Stimulated activated CD4-positive, alpha-beta T cell treated with anti-CD3 and anti-CD28 coated beads, Interleukin-12 subunit alpha, Interleukin-12 subunit beta, amount 100 ng/mL, for 24 hours (primary cell): ENCODE results near the gene AGAP5.

Source experiments
- DNase-seq, 2 experiments: peaks; one replicate each; pipeline ENCODE4 v3.0.0-alpha.2; 2020; ENCODE audit warnings: low read depth in 2 of 2

The AGAP5 gene

GRCh38 chr10:73653701-73654100 is 44.2 kb downstream of the AGAP5 start:
- no peak for DNase-seq

DNA sequence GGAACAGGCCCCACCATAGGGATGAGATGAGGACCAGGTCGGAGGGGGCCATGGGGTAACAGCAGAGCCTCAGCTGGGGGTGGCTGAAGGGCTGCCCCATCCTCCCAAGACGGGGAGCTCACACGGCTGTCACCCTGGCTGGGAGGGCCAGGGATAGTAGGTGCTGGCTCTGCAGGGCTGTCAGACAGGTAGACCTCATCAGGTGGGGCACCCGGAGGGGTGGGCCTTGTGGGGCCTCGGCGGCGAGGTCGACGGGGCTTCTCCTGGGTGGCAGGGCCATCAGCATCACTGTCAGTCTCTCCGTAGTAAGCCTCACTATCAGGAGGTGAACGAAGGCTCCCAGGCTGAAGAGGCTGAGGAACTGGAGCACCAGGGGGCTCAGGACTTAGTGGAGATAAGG is 44.7 kb downstream of the AGAP5 start:
- DNase-seq: no peak

GRCh38 chr10:73650537-73651331 is 47.2 kb downstream of the AGAP5 start:
- DNase-seq: no peak

- DNase-seq: no peak
Observed at GRCh38 chr10:73649876-73650536, 47.9 kb downstream of the AGAP5 start.

DNA sequence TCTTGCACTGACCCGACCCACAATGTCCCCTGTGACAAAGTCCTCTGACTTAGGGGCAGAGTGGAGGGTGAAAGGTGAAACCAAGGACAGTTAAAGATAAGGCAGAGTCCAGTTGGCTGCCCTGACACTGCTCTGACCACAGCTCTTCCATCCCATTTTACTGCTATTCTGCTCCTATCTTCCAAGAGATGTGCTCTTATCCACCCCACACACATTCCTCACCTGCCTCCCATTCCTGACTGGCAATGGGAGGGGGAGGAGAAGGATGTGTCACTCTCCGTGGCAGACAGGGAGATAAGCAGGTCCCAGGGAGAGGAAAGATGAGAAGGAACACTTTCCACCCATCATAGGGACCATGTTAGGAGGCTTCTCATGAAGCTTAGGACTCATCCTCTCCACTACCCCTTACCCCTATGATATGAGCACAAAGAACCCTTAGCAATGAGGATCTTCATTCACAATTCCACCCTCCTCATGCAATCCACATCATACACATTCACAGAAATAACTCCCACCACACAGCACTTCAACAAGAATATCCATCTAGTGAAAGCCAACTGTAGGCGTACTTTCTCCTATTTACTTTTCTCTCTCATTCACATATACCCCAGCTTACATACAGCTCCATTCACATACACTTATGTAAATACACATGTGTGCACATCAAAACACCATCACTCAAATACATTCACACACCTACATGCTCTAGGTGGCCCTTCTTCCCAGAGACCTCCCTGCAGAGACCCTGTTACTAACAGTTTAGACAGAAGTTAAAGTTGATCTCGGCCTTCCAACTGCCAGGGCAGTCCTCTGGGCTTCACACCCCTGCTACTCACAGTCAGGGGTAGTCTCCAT is 48.7 kb downstream of the AGAP5 start:
- DNase-seq: no peak

- no peak for DNase-seq
Observed at GRCh38 chr10:73647875-73648651, 49.8 kb downstream of the AGAP5 start.

- peak in 1 of 2 experiments; percentile 29 for DNase-seq
Observed at GRCh38 chr10:73647211-73647874, 50.6 kb downstream of the AGAP5 start.

DNA sequence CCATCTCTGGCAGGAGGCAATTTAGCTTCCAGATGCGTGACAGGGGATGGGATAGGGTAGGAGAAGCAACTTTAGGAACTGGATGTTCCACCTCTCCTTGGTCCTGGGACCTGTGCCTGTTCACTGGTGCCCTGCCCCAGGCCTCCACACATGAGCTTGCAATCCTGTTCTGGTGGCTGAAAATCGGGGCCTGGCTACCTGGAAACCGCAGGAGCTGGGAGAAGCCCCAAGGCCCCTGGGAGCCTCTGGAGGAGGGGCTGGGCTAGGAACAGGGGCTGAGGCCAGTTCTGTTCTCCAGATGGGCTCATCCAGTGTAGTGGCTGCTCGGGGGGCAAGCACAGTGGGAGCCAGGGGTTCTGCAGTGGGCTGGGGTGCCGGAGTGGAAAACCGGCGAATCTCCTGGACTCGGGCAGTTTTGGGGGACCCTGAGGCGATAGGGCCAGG is 51.3 kb downstream of the AGAP5 start:
- DNase-seq: no peak

DNA sequence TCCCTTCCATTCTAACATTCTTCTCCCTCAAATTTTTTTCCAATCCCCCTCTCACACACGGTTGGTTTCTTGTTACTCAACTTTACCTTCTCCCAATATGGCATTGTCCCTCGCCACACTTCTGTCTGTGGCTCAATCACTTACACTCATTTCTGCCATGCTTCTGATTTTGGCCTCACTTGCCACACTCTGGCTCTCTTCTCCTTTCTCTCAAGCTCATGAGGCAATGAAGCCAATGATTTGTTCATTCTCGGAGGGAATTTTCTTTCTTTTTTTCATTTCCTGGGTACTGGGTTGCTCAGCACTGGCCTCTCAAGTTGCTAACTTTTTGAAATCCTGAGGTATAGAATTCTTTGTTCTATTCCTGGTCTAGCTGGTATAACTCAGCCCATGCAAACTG is 52.7 kb downstream of the AGAP5 start:
- DNase-seq: no peak

DNA sequence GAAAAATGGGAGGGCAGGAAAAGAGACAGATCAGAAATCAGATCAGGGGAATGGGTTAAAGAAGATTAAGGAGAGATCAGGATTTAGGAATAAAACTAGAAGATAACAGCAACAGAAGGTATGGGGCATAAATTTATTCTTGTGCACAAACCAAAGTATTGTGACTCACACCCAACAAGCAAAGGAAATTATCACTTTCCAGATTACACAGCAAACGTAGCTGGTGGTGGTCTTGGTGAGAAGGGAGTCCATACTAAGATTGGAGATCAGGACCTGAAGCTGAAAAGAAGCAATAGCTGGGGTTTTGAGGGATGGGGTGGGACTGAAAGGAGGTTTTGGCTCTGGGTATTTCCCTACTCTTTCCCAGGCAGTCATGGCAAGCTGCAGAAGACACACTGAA is 53.1 kb downstream of the AGAP5 start:
- no peak for DNase-seq

DNA sequence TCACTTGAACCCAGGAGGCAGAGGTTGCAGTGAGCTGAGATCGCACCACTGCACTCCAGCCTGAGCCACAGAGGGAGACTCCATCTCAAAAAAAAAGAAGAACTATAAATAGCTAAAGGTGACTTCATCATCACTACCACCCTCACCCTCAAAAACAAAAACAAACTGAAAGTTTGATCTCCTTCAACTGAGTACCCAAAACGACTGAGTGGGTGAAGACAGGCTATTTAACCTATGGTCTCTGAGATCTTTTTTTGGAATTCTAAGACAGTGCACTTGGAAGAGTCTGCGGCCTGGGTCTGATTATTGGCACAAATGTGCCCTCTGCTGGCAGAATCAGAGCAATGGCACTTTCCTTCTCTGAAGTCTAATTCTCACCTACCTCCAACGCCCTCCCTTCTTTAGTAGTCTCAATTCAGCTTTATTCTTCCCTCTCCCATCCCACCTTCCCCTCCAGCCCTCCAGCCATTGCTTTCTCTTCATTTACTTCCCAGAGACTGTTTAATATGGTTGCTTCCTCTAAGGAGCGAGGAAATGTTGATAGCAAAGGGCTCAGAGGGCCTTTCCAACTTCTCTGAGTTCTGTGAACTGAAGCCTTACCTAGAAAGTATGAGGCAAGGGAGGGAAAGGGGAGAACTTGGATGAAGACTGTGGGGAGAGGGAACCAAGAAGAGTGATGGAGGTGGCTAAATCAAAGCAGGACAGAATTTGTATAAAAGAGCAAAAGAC is 53.7 kb downstream of the AGAP5 start:
- peak in 1 of 2 experiments; percentile 23 for DNase-seq

- no peak for DNase-seq
Observed at GRCh38 chr10:73643362-73643761, 54.5 kb downstream of the AGAP5 start.

GRCh38 chr10:73641328-73642060 is 56.4 kb downstream of the AGAP5 start, which contains the start of gene MYOZ1:
Gene MYOZ1 (minus strand): TSS chr10:73641474. CDS start chr10:73640017, 1,457 bp downstream.
- DNase-seq: no peak

GRCh38 chr10:73639286-73639685 is 58.6 kb downstream of the AGAP5 start:
- no peak for DNase-seq

GRCh38 chr10:73635781-73636180 is 62.1 kb downstream of the AGAP5 start:
- no peak for DNase-seq

GRCh38 chr10:73634421-73634820 is 63.5 kb downstream of the AGAP5 start:
- no peak for DNase-seq

DNA sequence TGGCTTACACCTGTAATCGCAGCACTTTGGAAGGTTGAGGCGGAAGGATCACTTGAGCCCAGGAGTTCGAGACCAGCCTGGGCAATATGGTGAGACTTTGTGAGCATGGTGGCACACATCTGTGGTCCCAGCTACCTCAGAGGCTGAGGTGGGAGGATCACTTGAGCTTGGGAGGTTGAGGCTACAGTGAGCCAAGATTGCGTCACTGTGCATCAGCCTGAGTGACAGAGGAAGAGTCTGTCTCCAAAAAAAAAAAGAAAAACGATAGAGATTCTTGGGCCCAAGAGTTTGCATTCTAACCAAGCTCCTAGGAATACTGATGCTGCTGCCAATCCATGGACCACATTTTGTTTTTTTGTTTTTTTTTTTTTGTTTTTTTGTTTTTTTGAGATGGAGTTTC is 68.7 kb downstream of the AGAP5 start:
- DNase-seq: no peak

- DNase-seq: no peak
Observed at GRCh38 chr10:73628405-73628804, 69.5 kb downstream of the AGAP5 start.

- DNase-seq: no peak
Observed at GRCh38 chr10:73627300-73627699, 70.6 kb downstream of the AGAP5 start.
